HG02973 (cell line): ENCODE data around the gene B4GALNT4.
"Not testable (repeated sequence)": the region's sequence is repeated elsewhere in the genome, so short reads cannot be mapped to it uniquely, and the experiment has no call there.

Experiments
- ATAC-seq: cut with Tn5 transposase; IDR thresholded peaks from one replicate; pipeline ENCODE4 v1.9.1; 2021; ENCODE audit warnings: moderate library complexity; ENCODE audit not compliant: unreplicated experiment

B4GALNT4 gene

DNA sequence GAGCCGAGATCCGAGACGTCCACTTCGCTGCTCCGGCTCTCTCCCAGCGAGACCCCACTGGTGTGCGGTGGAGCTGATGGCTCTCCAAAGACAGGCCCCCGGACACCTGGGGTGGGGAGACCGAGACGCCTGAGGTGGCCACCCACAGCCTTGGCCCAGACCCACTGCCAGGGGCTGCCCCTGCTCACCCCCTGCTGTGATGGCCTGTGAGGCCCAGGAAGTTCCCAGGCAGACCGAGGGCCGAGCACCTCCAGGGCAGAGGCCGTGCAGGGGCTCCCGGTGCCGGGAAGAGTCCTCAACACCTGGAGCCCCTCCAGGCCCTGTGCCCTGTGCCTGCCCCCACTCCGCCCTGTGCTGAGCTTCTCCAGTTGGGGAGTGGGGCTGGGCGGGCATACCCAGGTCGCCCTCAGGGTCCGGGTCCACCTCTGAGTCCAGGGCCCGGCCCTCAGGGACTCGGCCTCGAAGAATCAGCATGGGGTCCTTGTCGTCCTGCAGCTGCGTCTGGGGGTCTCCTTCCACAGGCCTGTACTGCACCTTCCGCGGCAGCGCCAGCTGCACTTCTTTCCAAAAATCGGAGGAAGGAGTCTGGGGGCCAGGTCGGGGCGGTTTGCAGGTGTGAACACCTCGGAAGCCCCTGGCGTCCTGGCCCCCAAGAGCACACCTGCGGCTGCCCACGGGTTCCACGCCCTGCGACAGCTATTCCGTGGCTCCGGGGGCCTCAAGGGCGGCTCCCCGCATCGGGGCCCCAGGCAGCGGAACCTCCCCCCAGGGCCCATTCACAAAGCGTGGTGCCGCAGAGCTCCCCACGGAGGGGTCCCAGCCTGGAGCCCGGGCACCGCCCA lies 36.9 kb downstream of the B4GALNT4 start:
- no peak for ATAC-seq

DNA sequence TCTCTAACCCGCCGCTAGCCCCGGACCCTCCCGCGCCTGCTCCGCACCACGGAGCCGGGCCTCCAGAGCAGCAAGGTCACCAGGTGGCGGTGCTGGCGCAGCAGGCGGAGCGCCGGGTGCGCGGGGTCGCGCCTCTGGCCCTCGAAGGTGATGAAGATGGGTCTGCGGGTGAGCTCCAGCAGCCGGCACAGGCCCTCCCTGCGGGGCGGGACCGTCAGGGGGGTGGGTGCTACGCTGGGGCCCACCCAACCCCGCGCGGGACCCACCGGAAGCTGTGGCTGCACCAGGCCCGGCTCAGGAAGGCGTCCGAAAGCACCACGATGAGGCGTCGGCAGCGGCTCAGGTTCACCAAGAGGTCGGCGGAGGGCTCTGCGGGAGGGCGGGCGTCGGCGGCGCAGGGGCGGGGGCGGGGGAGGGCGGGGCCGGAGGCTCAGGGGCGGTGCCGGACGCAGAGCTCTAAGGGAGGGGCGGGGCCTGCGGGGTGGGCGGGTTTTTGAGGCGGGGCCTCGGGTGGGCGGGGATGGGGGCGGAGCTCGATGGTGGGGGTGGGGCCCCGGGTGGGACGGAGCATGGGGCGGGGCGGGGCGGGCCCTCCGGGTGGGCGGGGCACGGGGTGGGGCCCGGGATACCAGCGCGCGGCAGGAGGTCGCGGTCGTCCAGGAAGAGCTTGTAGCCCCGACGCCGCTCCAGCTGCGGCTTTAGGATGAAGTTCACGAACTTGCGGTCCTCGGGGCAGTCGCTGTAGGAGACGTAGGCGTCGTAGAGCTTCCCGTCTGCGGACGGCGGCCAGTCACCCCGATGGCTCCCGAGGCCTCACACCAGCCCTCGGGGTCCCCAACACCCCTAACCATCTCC lies 37.7 kb downstream of the B4GALNT4 start:
- peak; percentile 66 for ATAC-seq

GRCh38 chr11:407651-408123 lies 38.4 kb downstream of the B4GALNT4 start:
- no peak for ATAC-seq

DNA sequence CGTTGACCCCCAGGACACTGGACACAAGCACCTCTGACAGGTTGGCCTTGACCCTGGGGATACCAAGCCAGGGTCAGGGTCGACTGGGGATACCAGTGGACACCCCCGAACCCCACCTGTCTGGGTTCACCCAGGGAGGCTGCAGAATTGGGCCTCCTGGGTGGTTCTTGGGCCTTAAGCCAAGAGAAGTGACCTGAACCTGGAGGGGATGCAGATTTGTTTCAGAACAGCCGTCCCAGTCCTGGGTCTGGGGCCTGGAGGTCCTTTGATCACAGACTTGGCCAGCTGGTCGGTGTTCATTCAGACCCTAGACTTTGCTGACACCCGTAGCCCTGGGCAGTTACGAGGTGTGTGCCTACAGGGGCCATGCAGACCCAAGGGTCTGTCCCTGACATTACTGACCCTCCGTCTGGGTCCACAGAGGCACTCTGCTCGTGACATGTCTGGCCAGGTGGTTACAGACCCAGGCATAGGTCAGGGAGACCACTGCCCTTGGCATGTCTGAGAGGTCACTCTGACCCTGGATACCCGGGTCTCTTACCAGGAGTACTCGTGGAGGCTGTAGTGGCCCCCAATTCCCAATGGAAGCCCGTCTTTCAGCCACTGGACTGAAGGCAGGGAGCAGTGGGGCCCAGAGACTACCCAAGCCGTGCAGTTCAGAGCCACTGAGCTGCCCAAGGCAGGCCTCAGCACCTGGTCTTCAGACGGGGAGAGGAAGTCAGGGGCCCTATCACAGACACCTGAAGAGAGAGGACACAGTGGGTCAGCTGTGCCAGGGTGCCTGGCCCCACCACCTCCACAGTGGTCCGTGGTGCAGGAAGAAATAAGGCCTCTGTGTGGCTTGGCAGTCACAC lies 39.1 kb downstream of the B4GALNT4 start:
- no peak for ATAC-seq

GRCh38 chr11:409008-409599 lies 39.8 kb downstream of the B4GALNT4 start:
- ATAC-seq, result no peak

GRCh38 chr11:409600-410483 lies 40.5 kb downstream of the B4GALNT4 start:
- ATAC-seq, result no peak

DNA sequence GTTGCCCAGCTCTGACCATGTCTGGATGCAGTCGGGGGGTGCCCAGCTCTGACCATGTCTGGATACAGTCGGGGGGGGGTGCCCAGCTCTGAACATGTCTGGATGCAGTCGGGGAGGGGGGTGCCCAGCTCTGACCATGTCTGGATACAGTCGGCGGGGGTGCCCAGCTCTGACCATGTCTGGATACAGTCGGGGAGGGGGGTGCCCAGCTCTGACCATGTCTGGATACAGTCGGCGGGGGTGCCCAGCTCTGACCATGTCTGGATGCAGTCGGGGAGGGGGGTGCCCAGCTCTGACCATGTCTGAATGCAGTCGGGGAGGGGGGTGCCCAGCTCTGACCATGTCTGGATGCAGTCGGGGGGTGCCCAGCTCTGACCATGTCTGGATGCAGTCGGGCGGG lies 41.4 kb downstream of the B4GALNT4 start:
- ATAC-seq, result not testable (repeated sequence)

GRCh38 chr11:411520-411919 lies 42.2 kb downstream of the B4GALNT4 start:
- not testable (repeated sequence) for ATAC-seq

GRCh38 chr11:412641-413119 lies 43.4 kb downstream of the B4GALNT4 start:
- ATAC-seq, result no peak

DNA sequence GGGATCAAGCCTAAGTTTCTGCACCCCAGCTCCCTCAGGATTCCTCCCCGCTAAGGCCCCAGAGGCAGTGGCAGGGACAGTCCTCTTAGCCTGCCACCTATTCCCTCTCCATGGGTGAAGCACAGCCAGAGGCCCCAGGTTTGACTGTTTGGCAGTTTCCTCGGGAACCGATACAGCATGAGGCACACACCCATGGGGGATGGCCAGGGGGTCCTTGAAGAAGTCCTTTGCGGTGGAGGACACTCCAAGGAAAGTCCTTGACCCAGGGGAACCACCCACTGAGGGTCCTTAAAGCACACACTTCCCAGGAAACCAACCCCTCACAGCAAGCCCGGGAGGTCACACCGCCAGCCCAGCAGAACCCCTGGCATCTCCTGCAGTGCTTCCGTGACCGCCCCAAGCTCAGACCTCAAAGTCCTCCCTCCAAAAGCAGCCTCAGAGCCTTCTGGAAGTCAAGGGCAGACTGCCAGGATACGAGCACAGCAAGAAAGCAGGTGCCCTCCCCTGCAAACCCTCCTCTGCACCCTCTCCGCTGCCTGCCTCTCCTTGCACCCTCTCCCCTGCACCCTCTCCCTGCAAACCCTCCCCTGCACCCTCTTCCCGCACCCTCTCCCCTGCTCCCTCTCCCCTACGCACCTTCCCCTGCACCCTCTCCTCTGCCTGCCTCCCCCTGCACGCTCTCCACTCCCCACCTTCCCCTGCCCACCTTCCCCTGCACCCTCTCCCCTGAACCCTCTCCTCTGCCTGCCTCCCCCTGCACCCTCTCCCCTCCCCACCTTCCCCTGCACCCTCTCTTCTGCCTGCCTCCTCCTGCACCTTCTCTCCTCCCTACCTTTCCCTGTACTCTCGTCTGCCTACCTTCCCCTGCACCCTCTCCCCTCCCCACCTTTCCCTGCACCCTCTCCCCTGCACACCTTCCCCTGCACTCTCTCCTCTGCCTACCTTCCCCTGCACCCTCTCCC lies 44.1 kb downstream of the B4GALNT4 start:
- no peak for ATAC-seq

DNA sequence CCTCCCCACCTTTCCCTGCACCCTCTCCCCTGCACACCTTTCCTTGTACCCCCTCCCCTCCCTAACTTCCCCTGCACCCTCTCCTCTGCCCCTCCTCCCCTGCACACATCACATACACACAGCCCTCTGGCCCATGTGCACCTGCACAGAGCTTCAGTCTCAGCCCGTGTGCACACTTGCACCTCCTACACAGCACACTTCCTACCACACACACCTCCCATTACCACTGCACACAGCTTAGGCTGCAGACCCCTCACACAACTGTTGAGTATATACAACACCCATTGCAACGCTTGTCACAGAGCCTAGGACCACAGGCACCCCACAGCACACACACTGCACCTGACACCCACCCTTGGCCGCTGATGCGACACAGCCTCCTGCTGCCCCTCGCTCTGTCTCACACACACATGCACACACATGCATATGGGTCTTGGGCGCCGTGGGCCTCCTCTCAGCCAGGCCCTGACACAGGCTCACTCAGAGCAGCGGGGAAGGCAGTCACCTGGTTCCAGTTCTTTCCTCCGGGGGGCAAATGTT lies 45.1 kb downstream of the B4GALNT4 start:
- ATAC-seq, result no peak

DNA sequence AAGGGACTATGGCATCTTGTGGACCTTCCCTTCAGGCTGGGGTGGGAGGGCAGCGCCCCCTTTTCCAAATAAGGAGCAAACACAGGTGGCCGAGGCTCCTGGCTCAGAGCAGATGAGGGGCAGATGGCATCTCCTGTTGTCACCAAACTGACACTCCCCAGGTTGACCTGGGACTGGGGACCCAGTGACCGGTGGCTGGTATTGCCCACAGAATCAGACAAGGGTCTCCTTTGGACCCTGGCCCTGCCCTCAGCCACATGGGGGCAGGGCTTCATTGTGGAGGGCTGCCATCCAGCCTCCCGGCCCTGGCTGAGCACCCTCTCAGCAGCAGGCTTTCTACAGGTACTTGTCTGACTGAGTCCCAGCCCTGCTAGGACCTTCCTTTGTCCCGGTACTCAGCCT lies 46.3 kb downstream of the B4GALNT4 start:
- no peak for ATAC-seq

GRCh38 chr11:416051-416756 lies 46.9 kb downstream of the B4GALNT4 start:
- no peak for ATAC-seq

- peak; percentile 44 for ATAC-seq
Observed at GRCh38 chr11:416757-417621, 47.7 kb downstream of the B4GALNT4 start.

GRCh38 chr11:417652-418342 lies 48.5 kb downstream of the B4GALNT4 start:
- ATAC-seq, result no peak
